Epithelial cell of proximal tubule (primary cell): ENCODE data around the gene USP34. TPM values are rescaled to one million over a fixed set of nuclear protein-coding genes. Genes with fewer than 3 reads are reported as not detected.

Experiments used
- DNase-seq: peaks from one replicate; pipeline ENCODE4 v3.0.0-alpha.2; 2011; ENCODE audit warnings: low read depth
- H3K4me3 ChIP-seq: 2 replicates; pipeline ENCODE4 v1.5.1; 2011; ENCODE audit warnings: low read depth, mild to moderate bottlenecking, low read length
- CTCF ChIP-seq: conservative IDR thresholded peaks from 2 replicates; pipeline ENCODE4 v1.5.1; 2012; ENCODE audit warnings: low read depth, mild to moderate bottlenecking, low read length
- total RNA-seq: library from RNA; depleted of rRNA; stranded (reverse); fragments of >200 nt; gene quantifications from 2 replicates; pipeline ENCODE4 v1.2.3, GENCODE V29; 2015

USP34 gene
- total RNA-seq, 1 donor from 2014 or later = 54.1 TPM

DNA sequence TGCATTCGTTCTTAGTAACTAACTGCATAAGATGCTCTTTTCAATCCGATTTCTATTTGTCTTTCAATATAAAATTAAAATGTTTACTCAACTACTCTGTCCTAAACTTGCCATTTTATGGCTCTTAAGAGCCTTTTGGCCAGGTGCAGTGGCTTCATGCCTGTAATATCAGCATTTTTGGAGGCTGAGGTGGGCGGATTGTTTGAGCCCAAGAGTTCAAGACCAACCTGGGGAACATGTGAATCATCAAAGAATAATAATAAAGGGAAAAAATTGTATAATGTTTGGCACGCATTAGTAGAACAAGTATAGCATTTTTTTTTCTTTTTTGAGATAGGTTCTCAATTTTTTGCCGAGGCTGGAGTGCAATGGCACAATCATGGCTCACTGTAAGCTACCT lies 216.4 kb downstream of the USP34 start:
- DNase-seq = no peak
- no peak overlapping the region for H3K4me3 ChIP-seq
- no peak for TF ChIP-seq CTCF

GRCh38 chr2:61253136-61253535 lies 217.8 kb downstream of the USP34 start:
- TF ChIP-seq CTCF = no peak
- DNase-seq = no peak
- H3K4me3 ChIP-seq = no peak overlapping the region

DNA sequence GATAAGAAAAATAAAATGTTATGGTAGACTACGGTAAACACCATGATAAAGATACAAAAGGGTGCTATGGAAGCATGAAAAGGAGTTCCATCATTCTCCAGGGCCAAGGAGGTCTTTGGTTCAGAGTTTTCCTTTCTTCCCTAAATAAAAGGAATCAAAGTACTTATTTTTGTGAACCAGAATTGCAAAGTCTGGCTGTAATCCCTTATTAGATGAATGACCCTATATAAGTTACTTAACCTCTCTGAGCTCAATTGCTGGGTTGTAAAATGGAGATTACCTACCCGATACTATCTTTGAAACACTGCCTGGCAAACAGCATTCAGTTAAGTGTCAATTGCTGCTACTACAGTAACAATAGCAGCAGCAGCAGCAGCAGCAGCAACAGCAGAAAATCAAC lies 218.9 kb downstream of the USP34 start:
- no peak for DNase-seq
- no peak for TF ChIP-seq CTCF
- H3K4me3 ChIP-seq = no peak overlapping the region

GRCh38 chr2:61249521-61250071 lies 221.3 kb downstream of the USP34 start:
- no peak for TF ChIP-seq CTCF
- DNase-seq = no peak
- no peak overlapping the region for H3K4me3 ChIP-seq

GRCh38 chr2:61247204-61247812 lies 223.6 kb downstream of the USP34 start:
- no peak for DNase-seq
- H3K4me3 ChIP-seq = no peak overlapping the region
- TF ChIP-seq CTCF = no peak

GRCh38 chr2:61244694-61245093 lies 226.2 kb downstream of the USP34 start:
- no peak for DNase-seq

More at GRCh38 chr2:61244694-61245093, 226.2 kb downstream of the USP34 start:
- TF ChIP-seq CTCF = no peak
- H3K4me3 ChIP-seq = no peak overlapping the region
